ENCODE data around the gene TGFBR2. TPM values are rescaled to one million over a fixed set of nuclear protein-coding genes. Genes with fewer than 3 reads are reported as not detected.

Gene TGFBR2
- total and polyA plus RNA-seq, 10 of the 15 experiments (the other 5 are each of a cell fraction or from before 2014, with no cell fraction given) = 0.02 to 0.98 (median 0.18) TPM; not detected in 1

DNA sequence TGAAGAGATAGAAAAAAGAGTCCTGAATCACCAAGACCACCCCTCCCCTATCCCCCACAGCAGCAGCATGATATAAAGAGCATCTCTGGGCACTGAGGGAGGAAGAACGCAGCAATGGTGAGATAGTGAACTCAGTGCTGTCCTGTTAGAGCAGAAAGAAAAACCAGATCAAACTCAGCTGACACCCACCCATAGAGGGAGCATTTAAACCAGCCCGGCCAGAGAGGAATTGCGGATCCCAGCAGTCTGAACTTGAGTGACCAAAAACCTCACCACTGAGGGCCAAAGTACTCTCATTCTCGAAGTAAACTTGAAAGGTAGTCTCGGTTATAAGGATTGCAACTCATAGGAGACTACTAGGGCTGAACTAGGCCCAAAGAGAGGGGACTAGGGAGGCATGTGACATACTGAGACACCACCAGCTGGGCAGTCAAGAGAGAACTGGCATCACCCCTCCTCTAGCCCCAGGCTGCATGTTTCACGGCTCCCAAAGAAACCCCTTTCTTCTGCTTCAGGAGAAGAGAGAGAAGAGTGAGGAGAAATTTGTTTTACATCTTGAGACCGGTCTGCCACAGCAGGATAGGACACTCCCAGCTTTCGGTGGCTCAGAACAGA, 39.2 kb upstream of the TGFBR2 start (continued):
- TF ChIP-seq, protein P1, sequence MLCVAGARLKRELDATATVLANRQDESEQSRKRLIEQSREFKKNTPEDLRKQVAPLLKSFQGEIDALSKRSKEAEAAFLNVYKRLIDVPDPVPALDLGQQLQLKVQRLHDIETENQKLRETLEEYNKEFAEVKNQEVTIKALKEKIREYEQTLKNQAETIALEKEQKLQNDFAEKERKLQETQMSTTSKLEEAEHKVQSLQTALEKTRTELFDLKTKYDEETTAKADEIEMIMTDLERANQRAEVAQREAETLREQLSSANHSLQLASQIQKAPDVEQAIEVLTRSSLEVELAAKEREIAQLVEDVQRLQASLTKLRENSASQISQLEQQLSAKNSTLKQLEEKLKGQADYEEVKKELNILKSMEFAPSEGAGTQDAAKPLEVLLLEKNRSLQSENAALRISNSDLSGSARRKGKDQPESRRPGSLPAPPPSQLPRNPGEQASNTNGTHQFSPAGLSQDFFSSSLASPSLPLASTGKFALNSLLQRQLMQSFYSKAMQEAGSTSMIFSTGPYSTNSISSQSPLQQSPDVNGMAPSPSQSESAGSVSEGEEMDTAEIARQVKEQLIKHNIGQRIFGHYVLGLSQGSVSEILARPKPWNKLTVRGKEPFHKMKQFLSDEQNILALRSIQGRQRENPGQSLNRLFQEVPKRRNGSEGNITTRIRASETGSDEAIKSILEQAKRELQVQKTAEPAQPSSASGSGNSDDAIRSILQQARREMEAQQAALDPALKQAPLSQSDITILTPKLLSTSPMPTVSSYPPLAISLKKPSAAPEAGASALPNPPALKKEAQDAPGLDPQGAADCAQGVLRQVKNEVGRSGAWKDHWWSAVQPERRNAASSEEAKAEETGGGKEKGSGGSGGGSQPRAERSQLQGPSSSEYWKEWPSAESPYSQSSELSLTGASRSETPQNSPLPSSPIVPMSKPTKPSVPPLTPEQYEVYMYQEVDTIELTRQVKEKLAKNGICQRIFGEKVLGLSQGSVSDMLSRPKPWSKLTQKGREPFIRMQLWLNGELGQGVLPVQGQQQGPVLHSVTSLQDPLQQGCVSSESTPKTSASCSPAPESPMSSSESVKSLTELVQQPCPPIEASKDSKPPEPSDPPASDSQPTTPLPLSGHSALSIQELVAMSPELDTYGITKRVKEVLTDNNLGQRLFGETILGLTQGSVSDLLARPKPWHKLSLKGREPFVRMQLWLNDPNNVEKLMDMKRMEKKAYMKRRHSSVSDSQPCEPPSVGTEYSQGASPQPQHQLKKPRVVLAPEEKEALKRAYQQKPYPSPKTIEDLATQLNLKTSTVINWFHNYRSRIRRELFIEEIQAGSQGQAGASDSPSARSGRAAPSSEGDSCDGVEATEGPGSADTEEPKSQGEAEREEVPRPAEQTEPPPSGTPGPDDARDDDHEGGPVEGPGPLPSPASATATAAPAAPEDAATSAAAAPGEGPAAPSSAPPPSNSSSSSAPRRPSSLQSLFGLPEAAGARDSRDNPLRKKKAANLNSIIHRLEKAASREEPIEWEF (IDR thresholded peaks at IDR 0.05; ENCODE audit: insufficient replicate concordance, low read depth, low read length) = no peak
- no peak for TF ChIP-seq SMAD1 (IDR thresholded peaks at IDR 0.05; ENCODE audit: low read depth, partially characterized antibody)
- TF ChIP-seq CHD1 (IDR thresholded peaks at IDR 0.05; ENCODE audit: low read depth, low read length) = no peak

DNA sequence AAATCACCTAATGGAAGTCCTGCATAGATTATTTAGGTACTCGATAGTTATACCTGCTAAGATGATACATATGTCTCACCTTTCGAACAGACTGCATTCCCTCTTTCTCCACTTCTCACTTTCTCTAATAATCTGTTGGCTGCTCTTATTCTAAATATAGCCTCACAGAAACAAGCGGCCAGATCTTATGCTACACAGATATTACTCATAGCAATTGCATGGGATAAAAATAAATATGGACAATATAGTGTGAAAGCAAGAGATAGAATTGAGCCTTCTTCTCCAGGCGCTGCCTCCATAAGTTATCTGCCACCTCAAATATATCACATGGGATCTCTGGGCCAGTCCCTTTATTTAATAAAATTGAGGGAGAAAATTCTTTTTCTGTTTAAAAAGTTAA, 29.5 kb upstream of the TGFBR2 start:
- ChIA-PET SMC1A (ENCODE audit: uncharacterized antibody, unreplicated experiment) (no interaction called here), POLR2A (no interaction called here), CTCF (no interaction called here), RAD21 (ENCODE audit: unreplicated experiment) (no interaction called here)
- no peak overlapping the region for H3K4me2 ChIP-seq (ENCODE audit: control insufficient read depth, insufficient read depth)
- H2AFZ ChIP-seq (ENCODE audit: control insufficient read depth, low read depth, low read length) = no peak overlapping the region
- H3K27ac ChIP-seq (ENCODE audit: control insufficient read depth, insufficient read depth) = no peak overlapping the region
- H3K79me2 ChIP-seq (ENCODE audit: control insufficient read depth, insufficient read depth, low read length) = no peaks in the 10 kb centered on the region
- no peak overlapping the region for H3K4me3 ChIP-seq
- intact Hi-C loops (cut with micrococcal nuclease; ENCODE audit: unreplicated experiment) (no loop called here), in situ Hi-C loops (cut with MboI) (no loop called here)
- no peaks in the 10 kb centered on the region for H3K36me3 ChIP-seq (ENCODE audit: control insufficient read depth in 2 of 2, insufficient read depth in 2 of 2, low read length in 1 of 2)
- ATAC-seq = no peak
- H3K9ac ChIP-seq (ENCODE audit: control insufficient read depth, insufficient read depth, low read length) = no peak overlapping the region
- peaks cover 8% of the 10 kb centered on the region for H3K4me1 ChIP-seq (ENCODE audit: control insufficient read depth, insufficient read depth, low read length)
- no peak for DNase-seq (ENCODE audit: low read depth, low spot score)
- no peaks in the 10 kb centered on the region for H4K20me1 ChIP-seq (ENCODE audit: control insufficient read depth, insufficient read depth)
- no TSS peak for BruUV-seq (replicated peaks)
- 60% methylated on average over 4 of the region's 4 CpGs for WGBS (ENCODE audit: insufficient coverage, insufficient replicate concordance, low lambda C conversion rate, missing lambda C conversion rate)
- FAIRE-seq = no peak
- no peaks in the 10 kb centered on the region for H3K9me3 ChIP-seq (replicated peaks; ENCODE audit: control insufficient read depth, insufficient read depth, low read length)
- no peaks in the 10 kb centered on the region for H3K27me3 ChIP-seq (replicated peaks in 1 of 2; ENCODE audit: control insufficient read depth in 2 of 2, insufficient read depth in 2 of 2, low read length in 1 of 2)
- TF ChIP-seq CEBPB (IDR thresholded peaks at IDR 0.05; ENCODE audit: borderline replicate concordance in 1 of 2, low read depth in 2 of 2, low read length in 2 of 2) = no peak
- TF ChIP-seq BMI1 (IDR thresholded peaks at IDR 0.05; ENCODE audit: borderline replicate concordance) = no peak
- no peak for TF ChIP-seq RBBP5 (conservative IDR thresholded peaks at IDR 0.05)
- TF ChIP-seq IKZF2 (IDR thresholded peaks at IDR 0.05) = no peak
- TF ChIP-seq ZNF384 (IDR thresholded peaks at IDR 0.05; ENCODE audit: borderline replicate concordance, low read depth, low read length) = no peak
- TF ChIP-seq BHLHE40 (IDR thresholded peaks at IDR 0.05; ENCODE audit: borderline replicate concordance in 1 of 2, low read depth in 2 of 2, low read length in 1 of 2) = no peak
- no peak for TF ChIP-seq PML (IDR thresholded peaks at IDR 0.05; ENCODE audit: low read length)
- TF ChIP-seq, protein P2, sequence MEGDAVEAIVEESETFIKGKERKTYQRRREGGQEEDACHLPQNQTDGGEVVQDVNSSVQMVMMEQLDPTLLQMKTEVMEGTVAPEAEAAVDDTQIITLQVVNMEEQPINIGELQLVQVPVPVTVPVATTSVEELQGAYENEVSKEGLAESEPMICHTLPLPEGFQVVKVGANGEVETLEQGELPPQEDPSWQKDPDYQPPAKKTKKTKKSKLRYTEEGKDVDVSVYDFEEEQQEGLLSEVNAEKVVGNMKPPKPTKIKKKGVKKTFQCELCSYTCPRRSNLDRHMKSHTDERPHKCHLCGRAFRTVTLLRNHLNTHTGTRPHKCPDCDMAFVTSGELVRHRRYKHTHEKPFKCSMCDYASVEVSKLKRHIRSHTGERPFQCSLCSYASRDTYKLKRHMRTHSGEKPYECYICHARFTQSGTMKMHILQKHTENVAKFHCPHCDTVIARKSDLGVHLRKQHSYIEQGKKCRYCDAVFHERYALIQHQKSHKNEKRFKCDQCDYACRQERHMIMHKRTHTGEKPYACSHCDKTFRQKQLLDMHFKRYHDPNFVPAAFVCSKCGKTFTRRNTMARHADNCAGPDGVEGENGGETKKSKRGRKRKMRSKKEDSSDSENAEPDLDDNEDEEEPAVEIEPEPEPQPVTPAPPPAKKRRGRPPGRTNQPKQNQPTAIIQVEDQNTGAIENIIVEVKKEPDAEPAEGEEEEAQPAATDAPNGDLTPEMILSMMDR (IDR thresholded peaks at IDR 0.05 in 2 of 3, conservative IDR thresholded peaks at IDR 0.05 in 1 of 3; ENCODE audit: control insufficient read depth in 2 of 3, extremely low read depth in 1 of 3, insufficient read depth in 1 of 3, low read depth in 3 of 3, low read length in 3 of 3) = no peak
- TF ChIP-seq, protein P3, sequence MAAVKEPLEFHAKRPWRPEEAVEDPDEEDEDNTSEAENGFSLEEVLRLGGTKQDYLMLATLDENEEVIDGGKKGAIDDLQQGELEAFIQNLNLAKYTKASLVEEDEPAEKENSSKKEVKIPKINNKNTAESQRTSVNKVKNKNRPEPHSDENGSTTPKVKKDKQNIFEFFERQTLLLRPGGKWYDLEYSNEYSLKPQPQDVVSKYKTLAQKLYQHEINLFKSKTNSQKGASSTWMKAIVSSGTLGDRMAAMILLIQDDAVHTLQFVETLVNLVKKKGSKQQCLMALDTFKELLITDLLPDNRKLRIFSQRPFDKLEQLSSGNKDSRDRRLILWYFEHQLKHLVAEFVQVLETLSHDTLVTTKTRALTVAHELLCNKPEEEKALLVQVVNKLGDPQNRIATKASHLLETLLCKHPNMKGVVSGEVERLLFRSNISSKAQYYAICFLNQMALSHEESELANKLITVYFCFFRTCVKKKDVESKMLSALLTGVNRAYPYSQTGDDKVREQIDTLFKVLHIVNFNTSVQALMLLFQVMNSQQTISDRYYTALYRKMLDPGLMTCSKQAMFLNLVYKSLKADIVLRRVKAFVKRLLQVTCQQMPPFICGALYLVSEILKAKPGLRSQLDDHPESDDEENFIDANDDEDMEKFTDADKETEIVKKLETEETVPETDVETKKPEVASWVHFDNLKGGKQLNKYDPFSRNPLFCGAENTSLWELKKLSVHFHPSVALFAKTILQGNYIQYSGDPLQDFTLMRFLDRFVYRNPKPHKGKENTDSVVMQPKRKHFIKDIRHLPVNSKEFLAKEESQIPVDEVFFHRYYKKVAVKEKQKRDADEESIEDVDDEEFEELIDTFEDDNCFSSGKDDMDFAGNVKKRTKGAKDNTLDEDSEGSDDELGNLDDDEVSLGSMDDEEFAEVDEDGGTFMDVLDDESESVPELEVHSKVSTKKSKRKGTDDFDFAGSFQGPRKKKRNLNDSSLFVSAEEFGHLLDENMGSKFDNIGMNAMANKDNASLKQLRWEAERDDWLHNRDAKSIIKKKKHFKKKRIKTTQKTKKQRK (IDR thresholded peaks at IDR 0.05; ENCODE audit: low read depth, low read length) = no peak
